ENCODE data around the gene CAMK2B. TPM values are rescaled to one million over a fixed set of nuclear protein-coding genes. Genes with fewer than 3 reads are reported as not detected.

Gene CAMK2B
- total RNA-seq (2022; extraction: Qiagen RNA extraction; ENCODE audit: low read depth), result 0.08 to 0.36 TPM (median 0.21 TPM) in 5 replicates

DNA sequence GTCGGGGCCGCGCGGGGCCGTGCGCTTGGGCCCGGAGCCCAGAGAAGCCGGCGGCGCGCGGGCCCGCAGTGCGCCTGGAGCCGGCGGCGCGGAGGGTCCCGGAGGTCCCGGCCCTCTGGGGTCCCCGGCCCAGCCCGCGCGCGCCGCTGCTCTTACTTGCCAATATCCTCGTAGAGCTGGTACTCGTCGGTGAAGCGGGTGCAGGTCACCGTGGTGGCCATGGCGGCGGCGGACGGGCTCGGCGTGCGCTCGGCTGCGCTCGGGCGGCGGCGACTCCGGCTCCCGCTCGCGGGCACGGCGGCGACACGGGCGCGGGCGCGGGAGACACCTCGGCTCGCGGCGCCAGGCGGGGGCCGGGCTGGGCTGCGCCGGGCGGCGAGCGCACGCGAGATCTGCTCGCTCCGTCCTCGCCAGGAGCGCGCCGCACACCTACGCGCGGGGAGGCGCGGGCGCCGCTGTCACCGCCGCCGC, at the start of gene CAMK2B:
Gene CAMK2B (minus strand): TSS at position 394 of the 471 bp plus-strand sequence. CDS start 173 bp downstream, at position 221.

GRCh38 chr7:44200699-44201461, 124.5 kb downstream of the CAMK2B start, which contains the start of gene YKT6:
YKT6 (plus strand) TSS chr7:44200978; CDS start chr7:44201136, 158 bp downstream.

DNA sequence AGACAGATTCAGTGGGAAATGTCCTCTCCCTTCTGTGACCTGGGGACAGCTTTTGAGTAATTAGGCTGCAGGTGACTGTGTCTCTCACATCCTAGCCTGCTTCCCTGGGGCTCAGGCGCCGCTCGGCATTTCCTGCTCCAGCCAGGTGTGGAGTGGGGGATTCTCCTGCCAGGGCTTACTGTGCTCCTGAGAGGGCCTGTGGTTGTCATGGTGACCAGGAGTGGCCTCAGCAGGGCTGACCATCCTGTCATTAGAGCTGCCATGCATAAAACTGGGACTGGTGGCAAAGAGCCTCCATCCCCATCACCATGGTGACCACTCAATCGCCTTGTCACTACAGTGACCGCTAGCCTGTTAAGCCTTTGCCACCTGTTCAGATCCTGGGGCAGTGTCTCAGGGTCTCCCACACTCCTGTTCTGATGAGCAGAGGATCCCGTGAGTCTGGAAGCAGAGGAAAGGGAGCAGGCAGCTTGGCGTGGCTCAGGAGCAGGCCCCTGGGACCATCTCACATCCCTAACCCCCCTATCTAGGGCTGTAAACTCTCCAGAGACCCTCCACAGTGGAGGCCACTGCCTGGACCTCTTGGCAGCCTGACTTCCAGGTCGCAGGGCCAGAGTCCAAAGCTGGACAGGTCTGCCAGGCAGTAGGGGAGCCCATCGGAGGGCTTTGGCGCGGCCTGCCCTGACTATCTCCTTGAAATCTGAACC, 136.0 kb downstream of the CAMK2B start, which contains the start of gene GCK:
Gene GCK (minus strand): TSS at position 154 of the 707 bp plus-strand sequence. CDS start 486 bp downstream, outside the sequence.

Other genes starting within 250 kb of the CAMK2B start
- gene POLM, start 243.1 kb downstream of the CAMK2B start, total RNA-seq (2022; extraction: Qiagen RNA extraction; ENCODE audit: low read depth), result 3.6 to 9.5 TPM (median 7.1 TPM) in 5 replicates
- 0.24 TPM in 1 of 5 replicates, not detected in the others for gene AEBP1, start 221.2 kb downstream of the CAMK2B start, total RNA-seq (2022; extraction: Qiagen RNA extraction; ENCODE audit: low read depth)
- gene POLD2, start 202.0 kb downstream of the CAMK2B start, total RNA-seq (2022; extraction: Qiagen RNA extraction; ENCODE audit: low read depth), result 110 to 168 TPM (median 158 TPM) in 5 replicates
- not detected in 5 replicates for gene MYL7, start 184.3 kb downstream of the CAMK2B start, total RNA-seq (2022; extraction: Qiagen RNA extraction; ENCODE audit: low read depth)
- not detected in 5 replicates for gene GCK, start 136.2 kb downstream of the CAMK2B start, total RNA-seq (2022; extraction: Qiagen RNA extraction; ENCODE audit: low read depth)
- gene YKT6, start 124.6 kb downstream of the CAMK2B start, total RNA-seq (2022; extraction: Qiagen RNA extraction; ENCODE audit: low read depth), result 101 to 122 TPM (median 121 TPM) in 5 replicates
- 47.7 to 67.2 TPM (median 61.0 TPM) in 5 replicates for gene NUDCD3, start 165.1 kb upstream of the CAMK2B start, total RNA-seq (2022; extraction: Qiagen RNA extraction; ENCODE audit: low read depth)
- 0.06 to 0.14 TPM (median 0.08 TPM) in 5 replicates for gene NPC1L1, start 215.7 kb upstream of the CAMK2B start, total RNA-seq (2022; extraction: Qiagen RNA extraction; ENCODE audit: low read depth)
- 96.4 to 130 TPM (median 118 TPM) in 5 replicates for gene DDX56, start 248.3 kb upstream of the CAMK2B start, total RNA-seq (2022; extraction: Qiagen RNA extraction; ENCODE audit: low read depth)

Measured in A549 treated with ZK216348 at 1 μM for 4 hours (cell line).